Measurements from ENCODE around the gene PAQR8.

GRCh38 chr6:52330470-52330869, 31.5 kb upstream of the PAQR8 start:
- TF ChIP-seq CTCF (IDR thresholded peaks at IDR 0.05; ENCODE audit: low read depth, low read length, missing input control): no peak
- no peak for TF ChIP-seq TAF1 (conservative IDR thresholded peaks at IDR 0.05)
- no peak for TF ChIP-seq EGR1 (IDR thresholded peaks at IDR 0.05; ENCODE audit: low read depth in 2 of 2)
- no peak for TF ChIP-seq MAX (IDR thresholded peaks at IDR 0.05)
- no peak for TF ChIP-seq REST (IDR thresholded peaks at IDR 0.05)
- no peak for TF ChIP-seq RXRA (IDR thresholded peaks at IDR 0.05)
- TF ChIP-seq YY1 (IDR thresholded peaks at IDR 0.05): no peak
- TF ChIP-seq ZBTB33 (IDR thresholded peaks at IDR 0.05): no peak
- no peak for TF ChIP-seq RAD21 (IDR thresholded peaks at IDR 0.05)
- TF ChIP-seq NR2F2 (IDR thresholded peaks at IDR 0.05): no peak
- no peak for TF ChIP-seq JUND (IDR thresholded peaks at IDR 0.05)
- no peak for TF ChIP-seq ATF3 (IDR thresholded peaks at IDR 0.05)
- no peak for TF ChIP-seq GABPA (IDR thresholded peaks at IDR 0.05 in 1 of 2, conservative IDR thresholded peaks at IDR 0.05 in 1 of 2)

Measured in liver (tissue), 3 donors.